Stimulated activated CD4-positive, alpha-beta T cell treated with anti-CD3 and anti-CD28 coated beads, Interleukin-2, amount 100 ng/mL, for 4 hours (primary cell): Measurements from ENCODE around the gene LAMA2.

Experiments used
- DNase-seq: peaks from one replicate; pipeline ENCODE4 v3.0.0-alpha.2; 2020; ENCODE audit warnings: low read depth

Gene LAMA2

DNA sequence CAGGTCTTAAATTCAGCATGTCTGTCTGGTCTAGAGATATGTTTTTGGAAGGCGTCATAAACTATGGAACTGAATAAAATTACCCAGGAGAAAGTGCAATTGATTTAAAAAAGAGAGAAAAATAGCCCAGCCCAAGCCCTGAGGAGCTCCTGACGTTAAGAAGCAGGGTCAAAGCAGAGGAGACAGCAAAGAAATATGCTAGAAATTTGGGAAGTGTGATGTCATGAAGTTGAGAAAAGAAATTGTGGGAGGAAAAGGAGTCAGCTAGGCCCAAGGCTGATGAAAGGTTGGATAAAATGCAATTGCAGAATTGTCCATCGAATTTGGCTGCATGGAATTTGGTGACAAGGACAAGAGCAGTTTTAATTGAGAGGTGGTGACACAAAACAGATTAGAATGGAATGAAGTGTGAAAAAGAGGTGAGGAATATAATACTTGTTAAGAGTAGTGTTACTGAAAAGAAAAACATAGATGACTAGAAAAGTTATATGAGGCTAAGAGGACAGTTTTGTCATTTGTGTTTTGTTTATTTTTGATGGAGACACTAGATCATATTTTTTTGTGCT is 381.6 kb downstream of the LAMA2 start:
- DNase-seq, result no peak

DNA sequence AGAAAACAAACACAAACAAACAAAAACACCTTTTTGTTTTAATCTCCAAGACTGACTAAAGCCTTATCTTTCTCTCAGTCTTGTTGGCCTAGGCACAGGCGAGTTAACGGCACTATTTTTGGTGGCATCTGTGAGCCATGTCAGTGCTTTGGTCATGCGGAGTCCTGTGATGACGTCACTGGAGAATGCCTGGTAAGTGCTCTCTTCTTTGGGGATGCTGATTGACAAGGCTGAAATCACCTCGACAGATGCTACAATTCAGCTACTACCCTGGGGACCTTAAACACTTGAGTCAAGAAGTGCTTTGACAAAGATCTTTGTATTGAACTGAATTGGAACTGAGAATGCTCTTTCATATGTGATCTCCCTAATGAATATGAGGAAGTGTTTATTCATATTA is 384.1 kb downstream of the LAMA2 start:
- no peak for DNase-seq

- no peak for DNase-seq
Measured at GRCh38 chr6:129269076-129269475, 386.1 kb downstream of the LAMA2 start.

DNA sequence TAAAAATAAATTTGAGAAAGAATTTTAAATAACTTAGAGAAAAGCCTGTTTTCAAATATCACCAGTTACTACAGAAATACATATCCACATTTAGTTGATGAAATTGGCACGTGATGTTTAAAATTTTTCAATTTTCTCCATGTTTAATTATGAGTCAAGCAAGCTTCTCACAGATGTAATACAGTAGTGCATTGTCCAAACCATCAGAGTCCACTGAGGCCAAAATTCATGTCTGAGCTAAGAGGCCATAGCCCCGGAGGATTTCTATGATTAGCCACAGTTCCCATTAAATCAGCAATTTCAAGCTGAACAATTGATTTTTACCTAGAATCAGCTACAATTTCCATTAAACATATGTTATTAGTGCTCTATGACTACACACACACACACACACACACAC is 387.0 kb downstream of the LAMA2 start:
- no peak for DNase-seq

- DNase-seq, result no peak
Measured at GRCh38 chr6:129270450-129270849, 387.5 kb downstream of the LAMA2 start.

GRCh38 chr6:129273161-129273560 is 390.2 kb downstream of the LAMA2 start:
- no peak for DNase-seq

GRCh38 chr6:129276461-129276860 is 393.5 kb downstream of the LAMA2 start:
- DNase-seq, result no peak

DNA sequence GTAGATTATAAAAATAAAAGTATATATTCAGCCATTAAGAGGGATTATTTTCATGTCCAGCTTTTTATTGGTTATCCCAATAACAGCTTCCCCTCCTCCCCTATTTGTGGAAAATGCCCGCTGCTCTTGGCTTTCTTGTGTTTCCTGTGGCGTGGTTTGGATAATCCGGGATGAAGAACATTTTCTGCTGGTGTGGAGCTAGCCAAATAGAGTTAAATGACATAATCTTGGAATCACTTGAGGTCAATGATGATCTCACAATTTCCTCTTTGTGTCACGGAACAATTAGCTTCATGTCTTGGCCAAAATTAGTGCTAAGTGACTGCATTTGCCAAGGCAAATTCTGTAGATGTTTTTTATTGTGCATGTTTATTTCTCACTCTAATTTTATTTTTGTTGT is 394.0 kb downstream of the LAMA2 start:
- DNase-seq, result no peak

- DNase-seq, result no peak
Measured at GRCh38 chr6:129279343-129280292, 396.7 kb downstream of the LAMA2 start.

- no peak for DNase-seq
Measured at GRCh38 chr6:129280293-129280644, 397.3 kb downstream of the LAMA2 start.

DNA sequence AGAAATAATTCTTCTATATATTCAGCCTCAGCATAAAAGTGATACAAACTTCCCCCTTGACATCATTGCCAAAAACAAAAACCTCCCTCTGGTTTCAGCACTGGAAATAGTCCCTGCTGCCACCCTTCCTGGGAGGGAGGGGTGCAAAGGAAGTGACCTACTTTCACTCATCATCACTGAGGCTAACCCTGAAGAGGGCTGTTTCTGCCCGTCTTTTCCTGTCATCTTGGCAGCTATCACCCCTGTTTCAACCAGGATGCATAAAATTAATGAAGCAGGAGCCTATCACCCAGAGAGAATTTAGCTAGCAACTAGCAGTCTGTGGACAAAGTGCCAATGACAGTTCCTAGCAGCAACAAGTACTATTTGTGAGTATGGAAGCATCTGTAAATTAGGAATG is 397.8 kb downstream of the LAMA2 start:
- DNase-seq, result peak; percentile 19

GRCh38 chr6:129281168-129281796 is 398.3 kb downstream of the LAMA2 start:
- no peak for DNase-seq

DNA sequence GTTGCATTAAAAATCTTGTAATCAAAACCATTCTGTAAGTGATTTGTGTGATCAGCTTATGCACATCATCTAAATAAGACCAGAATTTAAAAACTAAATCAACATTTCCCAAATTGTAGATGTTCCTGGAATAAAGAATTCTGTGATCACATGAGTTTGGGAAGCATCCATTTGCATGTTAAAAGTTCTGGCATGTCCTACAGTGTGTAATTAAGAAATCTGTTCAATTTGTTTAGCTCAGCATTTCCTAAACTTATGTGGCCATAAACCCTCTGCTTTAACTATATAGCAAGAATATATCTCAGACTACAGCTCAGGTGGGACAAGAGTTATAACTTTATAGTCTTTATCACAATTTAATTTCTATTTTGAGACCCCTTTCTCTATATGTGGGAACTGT is 399.1 kb downstream of the LAMA2 start:
- no peak for DNase-seq

DNA sequence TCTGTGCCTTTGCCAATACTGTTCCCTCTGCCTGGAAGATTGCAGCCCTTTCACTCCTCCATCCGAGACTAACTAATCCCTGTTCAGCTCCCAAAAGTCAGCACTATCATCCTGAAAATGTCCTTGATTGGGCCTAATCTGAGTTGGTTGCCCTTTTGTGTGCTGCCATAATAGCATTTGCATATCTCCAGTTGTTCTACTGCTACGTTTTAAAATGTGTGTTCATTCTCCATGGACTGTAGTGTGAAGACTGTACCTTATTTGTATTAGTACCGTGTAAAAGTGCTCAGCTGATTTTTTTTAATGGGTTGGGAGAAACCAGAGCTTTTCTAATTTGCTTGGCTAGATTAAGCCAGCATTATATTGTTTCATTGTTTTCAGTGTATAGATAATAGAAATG is 401.3 kb downstream of the LAMA2 start:
- no peak for DNase-seq

- DNase-seq, result no peak
Measured at GRCh38 chr6:129287231-129288177, 404.6 kb downstream of the LAMA2 start.

- DNase-seq, result no peak
Measured at GRCh38 chr6:129289442-129289841, 406.5 kb downstream of the LAMA2 start.

DNA sequence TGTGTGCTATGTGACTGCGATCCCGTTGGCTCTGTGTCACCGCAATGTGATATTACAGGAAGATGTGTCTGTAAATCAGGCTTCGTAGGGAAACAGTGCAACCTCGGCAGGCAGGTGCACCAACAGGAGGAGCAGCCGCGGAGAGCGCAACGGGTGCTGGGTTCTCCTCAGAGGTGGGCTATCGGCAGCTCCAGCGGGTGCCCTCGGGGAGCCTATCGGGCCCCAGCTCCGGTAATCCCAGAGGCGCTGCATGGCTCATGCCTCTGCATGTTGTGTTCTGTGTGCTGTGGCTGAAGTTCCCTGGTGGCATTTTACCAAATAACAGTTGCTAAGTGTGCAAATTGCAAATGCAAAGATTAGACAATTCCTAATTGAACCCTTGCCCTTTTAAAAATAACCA is 409.9 kb downstream of the LAMA2 start:
- DNase-seq, result no peak

DNA sequence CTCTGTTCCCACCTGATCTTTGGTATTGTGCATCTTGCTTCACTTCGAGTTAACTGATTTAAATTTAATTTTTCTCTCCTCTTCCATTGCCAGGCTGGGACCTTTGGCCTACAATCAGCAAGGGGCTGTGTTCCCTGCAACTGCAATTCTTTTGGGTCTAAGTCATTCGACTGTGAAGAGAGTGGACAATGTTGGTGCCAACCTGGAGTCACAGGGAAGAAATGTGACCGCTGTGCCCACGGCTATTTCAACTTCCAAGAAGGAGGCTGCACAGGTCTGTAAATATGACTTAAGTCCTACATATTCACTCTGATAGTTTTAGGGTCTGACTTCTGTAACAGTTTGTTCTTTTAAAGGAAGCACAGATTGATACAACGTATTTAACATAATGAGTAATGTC is 414.7 kb downstream of the LAMA2 start:
- DNase-seq, result no peak

GRCh38 chr6:129302671-129303070 is 419.7 kb downstream of the LAMA2 start:
- no peak for DNase-seq

DNA sequence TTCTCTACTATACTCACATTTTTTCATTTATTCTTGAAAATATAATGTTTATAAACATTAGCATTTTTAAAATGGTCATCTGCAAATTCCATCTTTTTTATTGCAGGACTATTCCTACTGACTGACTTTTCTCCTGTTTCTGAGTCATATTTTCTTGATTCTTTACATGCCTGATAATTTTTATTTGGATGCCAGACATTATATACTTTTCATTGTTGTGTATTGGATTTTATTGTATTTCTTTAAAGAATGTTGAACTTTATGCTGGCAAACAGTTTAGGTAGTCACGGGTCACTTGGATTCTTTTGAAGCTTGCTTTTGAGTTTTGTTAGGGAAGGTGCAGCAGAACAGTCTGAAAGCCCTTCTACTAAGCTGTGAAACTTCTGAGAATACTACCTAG is 423.9 kb downstream of the LAMA2 start:
- no peak for DNase-seq

DNA sequence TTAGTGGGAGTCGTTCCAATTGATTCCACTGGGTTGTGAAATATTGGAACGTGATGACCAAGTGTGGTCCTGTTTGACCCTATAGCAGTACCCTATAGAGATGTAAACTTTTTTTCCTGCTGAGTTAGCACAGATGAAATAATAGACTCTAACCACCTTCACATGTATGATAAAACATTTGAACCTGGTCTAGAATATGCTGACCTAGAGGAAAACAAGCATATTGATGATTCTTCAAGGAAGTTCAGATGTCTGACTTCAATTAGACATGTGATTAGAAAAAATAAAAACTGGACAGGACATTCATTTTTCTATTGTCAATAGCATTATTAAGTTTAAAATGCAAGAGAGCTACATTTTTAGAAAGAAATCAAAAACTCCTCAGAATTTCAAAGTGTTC is 424.9 kb downstream of the LAMA2 start:
- no peak for DNase-seq

DNA sequence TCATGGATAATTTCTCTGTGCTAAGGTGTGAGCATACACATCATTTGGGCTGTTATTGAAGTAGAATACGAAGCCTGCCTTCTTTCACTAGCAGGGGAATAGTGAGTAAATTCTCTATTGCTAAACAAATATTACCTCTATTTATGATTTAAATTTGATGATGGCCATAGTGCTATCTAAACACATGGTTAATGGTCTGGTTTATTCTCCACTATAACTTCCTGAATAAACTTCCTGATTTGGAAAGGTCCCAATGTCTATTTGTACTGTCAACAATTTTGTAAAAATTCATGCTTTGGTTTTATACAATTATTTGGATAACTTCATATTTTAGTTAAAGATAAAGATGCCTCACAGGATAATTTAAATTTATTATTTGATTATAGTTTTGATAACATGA is 426.2 kb downstream of the LAMA2 start:
- DNase-seq, result no peak
